GM21786 (cell line): Measurements from ENCODE around the gene PRAMEF1.
"Not testable (repeated sequence)": the region's sequence is repeated elsewhere in the genome, so short reads cannot be mapped to it uniquely, and the experiment has no call there.

Source experiments
- ATAC-seq: cut with Tn5 transposase; IDR thresholded peaks from one replicate; pipeline ENCODE4 v1.9.1; 2021; ENCODE audit not compliant: unreplicated experiment

The PRAMEF1 gene

GRCh38 chr1:12775443-12775842 lies 15.8 kb upstream of the PRAMEF1 start:
- ATAC-seq = no peak

DNA sequence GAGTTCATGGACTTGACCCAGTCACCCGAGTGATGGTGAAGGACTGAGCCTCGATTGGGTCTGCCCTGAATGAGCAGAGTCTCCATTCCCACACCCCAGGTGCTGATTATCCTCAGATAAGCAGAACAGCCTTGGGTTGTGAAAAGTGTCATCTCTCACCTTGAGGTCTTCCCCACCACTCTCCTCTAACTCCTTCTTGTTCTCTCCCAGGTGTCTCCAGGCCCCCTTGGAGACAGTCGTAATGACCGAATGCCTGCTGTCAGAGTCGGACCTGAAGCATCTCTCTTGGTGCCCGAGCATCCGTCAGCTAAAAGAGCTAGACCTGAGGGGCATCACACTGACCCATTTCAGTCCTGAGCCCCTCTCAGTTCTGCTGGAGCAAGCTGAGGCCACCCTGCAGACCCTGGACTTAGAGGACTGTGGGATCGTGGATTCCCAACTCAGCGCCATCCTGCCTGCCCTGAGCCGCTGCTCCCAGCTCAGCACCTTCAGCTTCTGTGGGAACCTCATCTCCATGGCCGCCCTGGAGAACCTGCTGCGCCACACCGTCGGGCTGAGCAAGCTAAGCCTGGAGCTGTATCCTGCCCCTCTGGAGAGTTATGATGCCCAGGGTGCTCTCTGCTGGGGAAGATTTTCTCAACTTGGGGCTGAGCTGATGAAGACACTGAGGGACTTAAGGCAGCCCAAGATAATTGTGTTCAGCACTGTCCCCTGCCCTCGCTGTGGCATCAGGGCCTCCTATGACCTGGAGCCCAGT lies 14.2 kb upstream of the PRAMEF1 start:
- no peak for ATAC-seq

DNA sequence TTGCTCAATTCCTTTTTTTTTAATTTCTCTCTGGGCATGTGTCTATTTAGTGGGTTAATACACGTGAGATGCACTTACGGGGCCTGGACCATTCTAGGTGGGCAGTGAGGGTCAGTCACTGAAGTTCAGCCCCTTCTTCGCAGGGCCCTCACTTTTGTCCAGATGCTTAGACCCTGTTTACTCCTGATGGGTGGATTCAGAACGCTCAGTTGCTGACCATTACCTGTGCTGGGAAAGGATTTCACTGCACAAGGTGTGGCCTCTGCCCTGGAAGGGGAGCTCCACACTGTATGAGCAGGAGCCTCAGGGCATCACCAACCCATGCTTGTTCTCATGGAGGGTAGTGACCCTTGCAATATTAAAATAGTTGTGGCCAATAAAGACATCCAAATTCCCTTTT lies 13.1 kb upstream of the PRAMEF1 start:
- ATAC-seq = no peak

DNA sequence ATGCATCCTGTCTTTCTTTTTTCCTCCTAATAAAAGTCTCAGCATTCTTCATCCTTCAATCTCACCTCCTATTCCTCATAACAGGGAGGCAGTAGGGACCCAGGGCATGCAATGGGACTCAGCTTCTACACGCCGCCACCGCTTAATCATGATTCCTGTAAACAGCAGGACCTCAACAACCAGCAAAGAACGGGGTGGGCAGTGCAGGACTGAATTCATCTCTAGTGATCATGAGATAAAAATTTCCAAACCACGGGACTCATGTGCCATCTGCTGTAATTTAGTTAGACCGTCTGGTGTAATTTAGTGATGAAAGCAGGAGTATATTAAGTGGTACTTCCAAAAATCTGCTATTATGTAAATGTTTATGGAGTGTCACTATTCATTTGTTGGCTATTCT lies 12.3 kb upstream of the PRAMEF1 start:
- ATAC-seq = no peak

- ATAC-seq = not testable (repeated sequence)
Measured at GRCh38 chr1:12781488-12781887, 9.7 kb upstream of the PRAMEF1 start.

- not testable (repeated sequence) for ATAC-seq
Measured at GRCh38 chr1:12783783-12784182, 7.4 kb upstream of the PRAMEF1 start.

- ATAC-seq = not testable (repeated sequence)
Measured at GRCh38 chr1:12784729-12785128, 6.5 kb upstream of the PRAMEF1 start.

GRCh38 chr1:12798911-12799310 lies 7.7 kb downstream of the PRAMEF1 start:
- no peak for ATAC-seq

GRCh38 chr1:12799730-12800129 lies 8.5 kb downstream of the PRAMEF1 start:
- no peak for ATAC-seq

DNA sequence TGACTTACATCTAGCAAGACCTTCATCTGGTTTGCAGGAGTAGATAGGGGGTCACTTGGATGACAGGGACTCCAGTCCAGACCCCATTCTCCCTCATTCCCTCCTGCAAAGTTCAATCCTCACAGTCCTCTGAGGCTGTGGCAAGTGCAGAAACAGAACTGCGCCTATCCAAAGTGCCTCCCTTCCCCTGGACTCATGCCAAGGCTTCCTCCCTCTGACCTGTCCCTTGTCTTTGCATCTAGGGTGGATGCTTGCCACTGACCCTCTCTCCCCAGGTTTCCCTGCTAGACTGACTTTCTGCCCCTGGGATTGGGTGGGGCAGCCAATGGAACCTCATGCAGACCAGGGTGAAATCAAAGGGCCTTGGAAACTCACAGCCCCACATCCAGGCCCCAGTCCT lies 18.7 kb downstream of the PRAMEF1 start:
- ATAC-seq = no peak

GRCh38 chr1:12810691-12811408 lies 19.7 kb downstream of the PRAMEF1 start:
- no peak for ATAC-seq

DNA sequence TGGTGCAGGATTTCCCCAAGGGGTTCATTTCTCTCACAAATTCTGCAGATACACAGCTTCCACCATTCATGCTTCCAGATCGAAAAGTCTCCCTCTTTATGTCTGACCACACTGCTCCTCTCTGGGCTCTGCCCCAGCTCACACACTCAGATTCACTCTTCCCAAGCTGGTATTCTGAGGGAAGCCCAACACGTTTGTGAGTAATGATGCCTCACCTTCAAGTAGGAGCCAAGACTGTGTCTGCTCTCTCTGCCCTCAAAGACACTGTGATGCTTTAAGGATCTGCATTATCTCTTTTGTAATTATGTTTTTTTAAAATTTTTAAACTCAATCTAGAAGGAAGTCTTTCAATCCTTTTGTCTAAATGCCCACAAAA lies 20.2 kb downstream of the PRAMEF1 start:
- no peak for ATAC-seq

GRCh38 chr1:12819061-12819460 lies 27.9 kb downstream of the PRAMEF1 start:
- ATAC-seq = not testable (repeated sequence)

DNA sequence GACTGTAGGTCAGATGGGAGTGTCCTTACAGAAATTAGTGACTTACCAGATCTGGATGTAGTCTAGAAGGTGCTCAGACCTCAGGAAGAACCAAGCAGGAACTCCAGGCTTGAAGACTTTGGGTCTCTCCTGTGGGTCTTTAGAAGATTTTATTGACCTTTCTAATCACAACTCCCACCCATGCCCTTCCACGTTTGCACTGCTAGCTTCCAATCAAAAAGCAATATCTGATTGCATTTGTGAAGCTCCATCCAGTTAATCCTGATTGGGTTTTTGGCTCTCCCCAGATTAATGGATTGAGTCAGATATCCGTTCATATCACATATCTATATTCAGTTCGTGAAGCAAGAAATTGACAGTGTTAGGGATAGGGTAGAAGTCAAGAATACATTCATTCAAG lies 40.1 kb downstream of the PRAMEF1 start, which contains the start of gene PRAMEF11:
TSS of gene PRAMEF11 (minus strand) at position 101 of the 400 bp plus-strand sequence. CDS start 2,621 bp downstream, outside the sequence.
- not testable (repeated sequence) for ATAC-seq

GRCh38 chr1:12833251-12833650 lies 42.1 kb downstream of the PRAMEF1 start:
- not testable (repeated sequence) for ATAC-seq
